DMS53 (cell line): ENCODE results near the gene EOLA1.
"Not testable (repeated sequence)": the region's sequence is repeated elsewhere in the genome, so short reads cannot be mapped to it uniquely, and the experiment has no call there.

Experiments used
- DNase-seq: peaks from one replicate; lab custom pipeline; 2025; lab: John Stamatoyannopoulos, UW

The EOLA1 gene

GRCh38 chrX:149545545-149546543 lies 5.0 kb downstream of the EOLA1 start:
- DNase-seq: peak; percentile 43

GRCh38 chrX:149546962-149547361 lies 6.2 kb downstream of the EOLA1 start:
- DNase-seq: not testable (repeated sequence)

- DNase-seq: not testable (repeated sequence)
Observed at GRCh38 chrX:149547782-149548181, 7.0 kb downstream of the EOLA1 start.

- DNase-seq: not testable (repeated sequence)
Observed at GRCh38 chrX:149549701-149550100, 8.9 kb downstream of the EOLA1 start, which contains the start of gene HSFX3. HSFX3 (minus strand) TSS chrX:149549924; CDS start chrX:149549852, 72 bp downstream.

GRCh38 chrX:149550454-149550853 lies 9.6 kb downstream of the EOLA1 start:
- DNase-seq: not testable (repeated sequence)

GRCh38 chrX:149551245-149551938 lies 10.6 kb downstream of the EOLA1 start:
- not testable (repeated sequence) for DNase-seq

GRCh38 chrX:149551939-149552248 lies 11.1 kb downstream of the EOLA1 start:
- not testable (repeated sequence) for DNase-seq

GRCh38 chrX:149555251-149555650 lies 14.4 kb downstream of the EOLA1 start:
- not testable (repeated sequence) for DNase-seq

GRCh38 chrX:149563359-149563758 lies 22.5 kb downstream of the EOLA1 start:
- no peak for DNase-seq

GRCh38 chrX:149567621-149568417 lies 27.0 kb downstream of the EOLA1 start:
- DNase-seq: peak; percentile 3

GRCh38 chrX:149568701-149569296 lies 28.0 kb downstream of the EOLA1 start:
- DNase-seq: peak; percentile 67

- peak; percentile 14 for DNase-seq
Observed at GRCh38 chrX:149569770-149570169, 29.0 kb downstream of the EOLA1 start.

- no peak for DNase-seq
Observed at GRCh38 chrX:149570668-149571067, 29.9 kb downstream of the EOLA1 start.

GRCh38 chrX:149571770-149572169 lies 31.0 kb downstream of the EOLA1 start:
- DNase-seq: no peak

GRCh38 chrX:149572743-149573142 lies 31.9 kb downstream of the EOLA1 start:
- DNase-seq: no peak

GRCh38 chrX:149573456-149573855 lies 32.6 kb downstream of the EOLA1 start:
- not testable (repeated sequence) for DNase-seq

- not testable (repeated sequence) for DNase-seq
Observed at GRCh38 chrX:149585631-149586030, 44.8 kb downstream of the EOLA1 start.

- DNase-seq: not testable (repeated sequence)
Observed at GRCh38 chrX:149587359-149587758, 46.5 kb downstream of the EOLA1 start, which contains the start of gene MAGEA9B. MAGEA9B (minus strand) TSS chrX:149587459; CDS start chrX:149583179, 4,280 bp downstream.

- not testable (repeated sequence) for DNase-seq
Observed at GRCh38 chrX:149590993-149591392, 50.2 kb downstream of the EOLA1 start.

- not testable (repeated sequence) for DNase-seq
Observed at GRCh38 chrX:149595214-149595613, 54.4 kb downstream of the EOLA1 start, which contains the start of gene HSFX2. HSFX2 (minus strand) TSS chrX:149595314; CDS start chrX:149594700, 614 bp downstream.

GRCh38 chrX:149595943-149596342 lies 55.1 kb downstream of the EOLA1 start:
- not testable (repeated sequence) for DNase-seq
